HepG2 (cell line): Measurements from ENCODE around the gene CAVIN1. TPM values are rescaled to one million over a fixed set of nuclear protein-coding genes. Genes with fewer than 3 reads are reported as not detected.

Experiments
- ATAD3A ChIP-seq: sonication (generic); formaldehyde crosslinking; IDR thresholded peaks from 2 replicates; pipeline ENCODE4 v1.4.0; 2020; ENCODE audit warnings: missing genetic modification reagents
- ATF4 ChIP-seq, 2 experiments: fragments of 450-650 bp in 1 of 2; sonication (generic) in 1 of 2; formaldehyde crosslinking; IDR thresholded peaks; 2 replicates each; pipeline versions ENCODE4 v1.5.0 to v1.8.0; 2020 to 2022; ENCODE audit warnings: mild to moderate bottlenecking in 1 of 2, missing genetic modification reagents in 1 of 2
- ATF6 ChIP-seq: sonication (generic); formaldehyde crosslinking; conservative IDR thresholded peaks from 2 replicates; pipeline ENCODE4 v1.4.0; 2020; ENCODE audit warnings: missing genetic modification reagents
- CREBL2 ChIP-seq: sonication (generic); formaldehyde crosslinking; IDR thresholded peaks from 2 replicates; pipeline ENCODE4 v1.8.1; 2023; ENCODE audit warnings: missing genetic modification reagents, mild to moderate bottlenecking, borderline replicate concordance
- HDAC2 ChIP-seq: sonication (generic); formaldehyde crosslinking; IDR thresholded peaks from 2 replicates; pipeline ENCODE4 v1.4.0; 2020; ENCODE audit warnings: missing genetic modification reagents
- HHEX ChIP-seq: IDR thresholded peaks from 2 replicates; pipeline ENCODE4 v1.6.1; 2016; ENCODE audit warnings: control low read depth
- HOMEZ ChIP-seq: IDR thresholded peaks from 2 replicates; pipeline ENCODE4 v1.6.1; 2016; ENCODE audit warnings: low read depth
- NCOR1 ChIP-seq: fragments of 200-600 bp; sonication (generic); IDR thresholded peaks from 2 replicates; pipeline ENCODE4 v1.7.0; 2017; ENCODE audit warnings: antibody characterized with exemption, low read length, borderline replicate concordance
- NONO ChIP-seq, 2 experiments: fragments of 450-650 bp in 1 of 2; sonication (generic) in 1 of 2; formaldehyde crosslinking in 1 of 2; IDR thresholded peaks in 1 of 2; conservative IDR thresholded peaks in 1 of 2; 2 replicates each; pipeline versions ENCODE4 v1.6.1 to v1.8.0; 2017 to 2022; ENCODE audit warnings: mild to moderate bottlenecking in 1 of 2, missing genetic modification reagents in 1 of 2, moderate library complexity in 1 of 2
- POLR2A ChIP-seq, 2 experiments: IDR thresholded peaks; 2 replicates each; pipeline ENCODE4 v1.6.1; 2011; ENCODE audit warnings: low read depth in 2 of 2, low read length in 2 of 2, mild to moderate bottlenecking in 1 of 2, moderate library complexity in 1 of 2; ENCODE audit not compliant: insufficient read depth in 1 of 2
- RARA ChIP-seq: IDR thresholded peaks from 2 replicates; pipeline ENCODE4 v1.6.1; 2016; ENCODE audit warnings: missing genetic modification reagents, missing compliant biosample characterization
- RNF2 ChIP-seq: fragments of 450-650 bp; conservative IDR thresholded peaks from 2 replicates; pipeline ENCODE4 v1.6.1; 2016; ENCODE audit warnings: low read depth
- ZMYM3 ChIP-seq: sonication (generic); formaldehyde crosslinking; IDR thresholded peaks from 2 replicates; pipeline ENCODE4 v1.5.1; 2020; ENCODE audit warnings: mild to moderate bottlenecking, missing genetic modification reagents
- ZNF550 ChIP-seq: sonication (generic); formaldehyde crosslinking; IDR thresholded peaks from 2 replicates; pipeline ENCODE4 v1.4.0; 2020; ENCODE audit warnings: mild to moderate bottlenecking, missing genetic modification reagents, borderline replicate concordance
- ZNF678 ChIP-seq: sonication (generic); formaldehyde crosslinking; IDR thresholded peaks from 2 replicates; pipeline ENCODE4 v1.4.0; 2020; ENCODE audit warnings: mild to moderate bottlenecking, missing genetic modification reagents
- polyA plus RNA-seq, 8 experiments: library from polyadenylated mRNA; depleted of rRNA in 3 of 8; stranded (reverse) in 7 of 8; unstranded in 1 of 8; fragments of >200 nt; fragmentation: Illumina TruSeq in 4 of 8; extraction: Trizol in 4 of 8; gene quantifications; 2 replicates each; pipeline versions ENCODE4 v1.2.1 to v1.2.3, GENCODE V29; 2011 to 2016; ENCODE audit warnings: low read depth in 4 of 8, missing spikeins in 1 of 8, mixed read lengths in 1 of 8; ENCODE audit not compliant: insufficient read depth in 1 of 8
- total RNA-seq, 5 experiments: library from RNA; depleted of rRNA; stranded (reverse); fragments of >200 nt; fragmentation: Illumina TruSeq; extraction: Trizol; gene quantifications; 2 replicates each; pipeline ENCODE4 v1.2.3, GENCODE V29; 2016; ENCODE audit warnings: low read depth in 1 of 5
- TF ChIP-seq, protein P1 (sequence below): sonication (generic); formaldehyde crosslinking; IDR thresholded peaks from 2 replicates; pipeline ENCODE4 v1.4.0; 2020; ENCODE audit warnings: mild to moderate bottlenecking, missing genetic modification reagents, borderline replicate concordance
- TF ChIP-seq, protein P2 (sequence below): IDR thresholded peaks from 2 replicates; pipeline ENCODE4 v1.6.1; 2016; ENCODE audit warnings: low read depth, borderline replicate concordance

CAVIN1 gene
- total and polyA plus RNA-seq, 2 of the 13 experiments (the other 11 are each of a cell fraction or from before 2014, with no cell fraction given), result 15.9 to 25.5 TPM

DNA sequence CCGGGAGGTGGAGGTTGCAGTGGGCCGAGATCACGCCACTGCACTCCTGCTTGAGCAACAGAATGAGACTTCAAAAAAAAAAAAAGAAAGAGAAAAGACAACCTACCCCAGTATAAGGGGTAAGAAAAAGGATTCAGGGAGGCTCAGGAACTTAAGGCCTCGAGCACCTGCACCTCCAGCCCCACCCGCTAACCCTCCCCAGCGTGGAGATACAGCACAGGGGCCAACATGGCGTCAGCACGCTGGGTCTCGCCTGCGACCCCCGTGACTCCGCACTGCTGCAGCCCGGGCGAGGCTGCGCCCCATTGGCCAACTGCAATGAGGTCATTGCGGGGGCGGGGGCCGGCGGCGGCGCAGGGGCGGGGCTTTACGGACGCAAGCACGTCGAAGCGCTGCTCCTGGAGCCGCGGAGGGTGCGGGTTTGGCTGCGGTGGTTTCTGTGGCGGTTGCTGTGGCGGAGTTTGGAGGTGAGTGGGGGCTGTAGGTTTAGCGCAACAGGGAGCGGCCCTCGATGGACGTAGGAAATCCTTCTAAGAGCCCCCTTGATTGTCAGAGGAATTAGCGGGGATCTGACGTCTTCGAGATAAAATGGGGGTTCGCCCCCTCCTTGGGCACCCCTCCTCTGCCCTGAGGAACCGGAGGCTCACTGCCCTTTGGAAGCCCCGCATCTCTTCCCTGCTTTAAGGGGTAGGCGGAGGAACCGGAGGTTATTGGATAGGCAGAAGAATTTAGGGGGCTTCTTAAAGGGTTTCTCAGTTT is 35.6 kb upstream of the CAVIN1 start, which contains the start of gene ATP6V0A1 (continued):
- TF ChIP-seq HOMEZ (CRISPR knock-in tag), result 0 out of 2 replicates have a peak, but pooled peaks have one; percentile 45
- TF ChIP-seq, protein P1, sequence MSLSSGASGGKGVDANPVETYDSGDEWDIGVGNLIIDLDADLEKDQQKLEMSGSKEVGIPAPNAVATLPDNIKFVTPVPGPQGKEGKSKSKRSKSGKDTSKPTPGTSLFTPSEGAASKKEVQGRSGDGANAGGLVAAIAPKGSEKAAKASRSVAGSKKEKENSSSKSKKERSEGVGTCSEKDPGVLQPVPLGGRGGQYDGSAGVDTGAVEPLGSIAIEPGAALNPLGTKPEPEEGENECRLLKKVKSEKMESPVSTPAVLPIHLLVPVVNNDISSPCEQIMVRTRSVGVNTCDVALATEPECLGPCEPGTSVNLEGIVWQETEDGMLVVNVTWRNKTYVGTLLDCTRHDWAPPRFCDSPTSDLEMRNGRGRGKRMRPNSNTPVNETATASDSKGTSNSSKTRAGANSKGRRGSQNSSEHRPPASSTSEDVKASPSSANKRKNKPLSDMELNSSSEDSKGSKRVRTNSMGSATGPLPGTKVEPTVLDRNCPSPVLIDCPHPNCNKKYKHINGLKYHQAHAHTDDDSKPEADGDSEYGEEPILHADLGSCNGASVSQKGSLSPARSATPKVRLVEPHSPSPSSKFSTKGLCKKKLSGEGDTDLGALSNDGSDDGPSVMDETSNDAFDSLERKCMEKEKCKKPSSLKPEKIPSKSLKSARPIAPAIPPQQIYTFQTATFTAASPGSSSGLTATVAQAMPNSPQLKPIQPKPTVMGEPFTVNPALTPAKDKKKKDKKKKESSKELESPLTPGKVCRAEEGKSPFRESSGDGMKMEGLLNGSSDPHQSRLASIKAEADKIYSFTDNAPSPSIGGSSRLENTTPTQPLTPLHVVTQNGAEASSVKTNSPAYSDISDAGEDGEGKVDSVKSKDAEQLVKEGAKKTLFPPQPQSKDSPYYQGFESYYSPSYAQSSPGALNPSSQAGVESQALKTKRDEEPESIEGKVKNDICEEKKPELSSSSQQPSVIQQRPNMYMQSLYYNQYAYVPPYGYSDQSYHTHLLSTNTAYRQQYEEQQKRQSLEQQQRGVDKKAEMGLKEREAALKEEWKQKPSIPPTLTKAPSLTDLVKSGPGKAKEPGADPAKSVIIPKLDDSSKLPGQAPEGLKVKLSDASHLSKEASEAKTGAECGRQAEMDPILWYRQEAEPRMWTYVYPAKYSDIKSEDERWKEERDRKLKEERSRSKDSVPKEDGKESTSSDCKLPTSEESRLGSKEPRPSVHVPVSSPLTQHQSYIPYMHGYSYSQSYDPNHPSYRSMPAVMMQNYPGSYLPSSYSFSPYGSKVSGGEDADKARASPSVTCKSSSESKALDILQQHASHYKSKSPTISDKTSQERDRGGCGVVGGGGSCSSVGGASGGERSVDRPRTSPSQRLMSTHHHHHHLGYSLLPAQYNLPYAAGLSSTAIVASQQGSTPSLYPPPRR (CRISPR knock-in tag), result peak; percentile 73
- TF ChIP-seq ATF4 (CRISPR knock-in tag; IDR thresholded peaks at IDR 0.05), result peak in 1 of 2 experiments; percentile 70; a peak in 2 of 4 replicates
- TF ChIP-seq RARA (CRISPR knock-in tag), result peak; percentile 53
- TF ChIP-seq ZNF550 (CRISPR knock-in tag), result no peak
- TF ChIP-seq NONO (IDR thresholded peaks at IDR 0.05), result no peak
- peak; percentile 87; the same call in 1 of the 2 replicates for TF ChIP-seq NONO (CRISPR knock-in tag; conservative IDR thresholded peaks at IDR 0.05)
- TF ChIP-seq HDAC2 (CRISPR knock-in tag), result peak; percentile 28; the same call in 1 of the 2 replicates
- TF ChIP-seq POLR2A (IDR thresholded peaks at IDR 0.05; ENCODE audit: insufficient read depth in 1 of 2, low read depth in 2 of 2, low read length in 2 of 2), result peak; percentile 92 to 96
- TF ChIP-seq NCOR1, result no peak
- TF ChIP-seq ZMYM3, result peak; percentile 56; the same call in 1 of the 2 replicates
- TF ChIP-seq HHEX (CRISPR knock-in tag), result no peak
- TF ChIP-seq, protein P2, sequence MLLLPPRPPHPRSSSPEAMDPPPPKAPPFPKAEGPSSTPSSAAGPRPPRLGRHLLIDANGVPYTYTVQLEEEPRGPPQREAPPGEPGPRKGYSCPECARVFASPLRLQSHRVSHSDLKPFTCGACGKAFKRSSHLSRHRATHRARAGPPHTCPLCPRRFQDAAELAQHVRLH (CRISPR knock-in tag), result peak; percentile 53; the same call in 1 of the 2 replicates
- no peak for TF ChIP-seq ATAD3A (CRISPR knock-in tag)
- no peak for TF ChIP-seq CREBL2 (CRISPR knock-in tag)
- 0 out of 2 replicates have a peak, but pooled peaks have one; percentile 35 for TF ChIP-seq ATF6 (CRISPR knock-in tag)
- 0 out of 2 replicates have a peak, but pooled peaks have one; percentile 30 for TF ChIP-seq RNF2
- TF ChIP-seq ZNF678 (CRISPR knock-in tag), result 0 out of 2 replicates have a peak, but pooled peaks have one; percentile 68
